ENCODE results near the gene TOGARAM2. TPM values are rescaled to one million over a fixed set of nuclear protein-coding genes. Genes with fewer than 3 reads are reported as not detected.

TOGARAM2 gene
- total RNA-seq, 2 donors from 2014 or later = 0.24 to 0.59 TPM

- H3K36me3 ChIP-seq = no peaks in the 10 kb centered on the region
- no peak overlapping the region for H3K4me3 ChIP-seq
- DNase-seq = no peak
- H3K27me3 ChIP-seq = no peaks in the 10 kb centered on the region
- H3K4me1 ChIP-seq = no peaks in the 10 kb centered on the region
- H3K9me3 ChIP-seq = no peaks in the 10 kb centered on the region
- H3K9ac ChIP-seq (ENCODE audit: low read depth in 2 of 2, low read length in 2 of 2) = no peak overlapping the region
- no peak overlapping the region for H3K27ac ChIP-seq
- intact Hi-C loops (cut with DNase I) = no loop called here
- no peak for TF ChIP-seq CTCF (IDR thresholded peaks at IDR 0.05)
Observed at GRCh38 chr2:29050591-29050990, 69.5 kb downstream of the TOGARAM2 start.

- DNase-seq = no peak
- H3K9ac ChIP-seq (ENCODE audit: low read depth in 2 of 2, low read length in 2 of 2) = no peak overlapping the region
- H3K9me3 ChIP-seq = no peaks in the 10 kb centered on the region
- H3K4me1 ChIP-seq = no peaks in the 10 kb centered on the region
- TF ChIP-seq CTCF (IDR thresholded peaks at IDR 0.05) = no peak
- H3K36me3 ChIP-seq = no peaks in the 10 kb centered on the region
- intact Hi-C loops (cut with DNase I) = no loop called here
- no peak overlapping the region for H3K27ac ChIP-seq
- no peak overlapping the region for H3K4me3 ChIP-seq
- H3K27me3 ChIP-seq = no peaks in the 10 kb centered on the region
Observed at GRCh38 chr2:29051730-29052129, 70.6 kb downstream of the TOGARAM2 start.

GRCh38 chr2:29052807-29053206 is 71.7 kb downstream of the TOGARAM2 start:
- Histone ChIP-seq H3K9me3 (no peaks in the 10 kb centered on the region), H3K27ac (no peak overlapping the region), H3K27me3 (no peaks in the 10 kb centered on the region), H3K36me3 (no peaks in the 10 kb centered on the region), H3K4me1 (no peaks in the 10 kb centered on the region), H3K9ac (ENCODE audit: low read depth in 2 of 2, low read length in 2 of 2) (no peak overlapping the region), H3K4me3 (no peak overlapping the region)
- DNase-seq = no peak
- intact Hi-C loops (cut with DNase I) = no loop called here
- no peak for TF ChIP-seq CTCF (IDR thresholded peaks at IDR 0.05)

GRCh38 chr2:29053223-29053622 is 72.1 kb downstream of the TOGARAM2 start:
- H3K4me3 ChIP-seq = no peak overlapping the region
- H3K9me3 ChIP-seq = no peaks in the 10 kb centered on the region
- no peak for TF ChIP-seq CTCF (IDR thresholded peaks at IDR 0.05)
- DNase-seq = no peak
- no peaks in the 10 kb centered on the region for H3K27me3 ChIP-seq
- intact Hi-C loops (cut with DNase I) = no loop called here
- no peak overlapping the region for H3K27ac ChIP-seq
- no peaks in the 10 kb centered on the region for H3K36me3 ChIP-seq
- H3K4me1 ChIP-seq = no peaks in the 10 kb centered on the region
- H3K9ac ChIP-seq (ENCODE audit: low read depth in 2 of 2, low read length in 2 of 2) = no peak overlapping the region

- intact Hi-C loops (cut with DNase I) = no loop called here
- Histone ChIP-seq H3K4me3 (no peak overlapping the region), H3K27ac (no peak overlapping the region)
Observed at GRCh38 chr2:29053670-29054400, 72.7 kb downstream of the TOGARAM2 start.

More at GRCh38 chr2:29053670-29054400, 72.7 kb downstream of the TOGARAM2 start:
- no peak for TF ChIP-seq CTCF (IDR thresholded peaks at IDR 0.05)
- H3K9me3 ChIP-seq = no peaks in the 10 kb centered on the region
- DNase-seq = no peak
- H3K9ac ChIP-seq (ENCODE audit: low read depth in 2 of 2, low read length in 2 of 2) = no peak overlapping the region
- no peaks in the 10 kb centered on the region for H3K36me3 ChIP-seq
- no peaks in the 10 kb centered on the region for H3K4me1 ChIP-seq
- H3K27me3 ChIP-seq = no peaks in the 10 kb centered on the region

Data from colonic mucosa (tissue), 4 donors.